ENCODE measurements around the gene CATSPER1. TPM values are rescaled to one million over a fixed set of nuclear protein-coding genes. Genes with fewer than 3 reads are reported as not detected.

The CATSPER1 gene
- total and polyA plus RNA-seq, 5 donors from 2014 or later, result not detected

- DNase-seq, result no peak
Observed at GRCh38 chr11:66042996-66043906, 17.0 kb upstream of the CATSPER1 start.

GRCh38 chr11:66042227-66042995 is 16.1 kb upstream of the CATSPER1 start:
- DNase-seq, result no peak
- Histone ChIP-seq H3K4me1 (ENCODE audit: control insufficient read depth, insufficient read depth, low read length, poor library complexity, severe bottlenecking) (peaks cover 6% of the 10 kb centered on the region), H3K36me3 (ENCODE audit: control insufficient read depth, insufficient read depth, low read length) (no peaks in the 10 kb centered on the region), H3K27ac (ENCODE audit: insufficient read depth, low read length, poor library complexity, severe bottlenecking) (no peak overlapping the region), H3K27me3 (ENCODE audit: control insufficient read depth, insufficient read depth, low read length) (peaks cover 3% of the 10 kb centered on the region), H3K9me3 (ENCODE audit: control insufficient read depth in 2 of 2, low read length in 2 of 2) (no peaks in the 10 kb centered on the region), H3K4me3 (ENCODE audit: low read depth, low read length) (no peak overlapping the region)
- peaks cover 10% of the 10 kb centered on the region for H3K27me3 Mint-ChIP-seq
- H3K4me1 Mint-ChIP-seq, result peaks cover 0 to 17% (median 7%) of the 10 kb centered on the region in 4 donors
- no peak overlapping the region for H3K4me3 Mint-ChIP-seq
- no peaks in the 10 kb centered on the region for H3K36me3 Mint-ChIP-seq
- no peak overlapping the region for H3K27ac Mint-ChIP-seq
- H3K9me3 Mint-ChIP-seq, result no peaks in the 10 kb centered on the region
- ATAC-seq (ENCODE audit: low read depth in 2 of 2), result no peak

More at GRCh38 chr11:66042996-66043906, 17.0 kb upstream of the CATSPER1 start:
- Histone ChIP-seq H3K4me1 (ENCODE audit: control insufficient read depth, insufficient read depth, low read length, poor library complexity, severe bottlenecking) (peaks cover 6% of the 10 kb centered on the region), H3K4me3 (ENCODE audit: low read depth, low read length) (no peak overlapping the region), H3K9me3 (ENCODE audit: control insufficient read depth in 2 of 2, low read length in 2 of 2) (no peaks in the 10 kb centered on the region), H3K27me3 (ENCODE audit: control insufficient read depth, insufficient read depth, low read length) (peaks cover 3% of the 10 kb centered on the region), H3K36me3 (ENCODE audit: control insufficient read depth, insufficient read depth, low read length) (no peaks in the 10 kb centered on the region), H3K27ac (ENCODE audit: insufficient read depth, low read length, poor library complexity, severe bottlenecking) (no peak overlapping the region)
- Mint-ChIP-seq H3K27ac (no peak overlapping the region), H3K9me3 (no peaks in the 10 kb centered on the region), H3K27me3 (peaks cover 13% of the 10 kb centered on the region), H3K4me3 (no peak overlapping the region), H3K36me3 (no peaks in the 10 kb centered on the region), H3K4me1 (peaks cover 0 to 17% (median 8%) of the 10 kb centered on the region in 4 donors)
- no peak for ATAC-seq (ENCODE audit: low read depth in 2 of 2)

- H3K4me1 ChIP-seq (ENCODE audit: control insufficient read depth, insufficient read depth, low read length, poor library complexity, severe bottlenecking), result peaks cover under 1% of the 10 kb centered on the region
- no peaks in the 10 kb centered on the region for H3K36me3 ChIP-seq (ENCODE audit: control insufficient read depth, insufficient read depth, low read length)
- no peak overlapping the region for H3K4me3 ChIP-seq (ENCODE audit: low read depth, low read length)
- H3K27ac Mint-ChIP-seq, result no peak overlapping the region
- no peak overlapping the region for H3K4me3 Mint-ChIP-seq
- no peaks in the 10 kb centered on the region for H3K9me3 ChIP-seq (ENCODE audit: control insufficient read depth in 2 of 2, low read length in 2 of 2)
- H3K36me3 Mint-ChIP-seq, result no peaks in the 10 kb centered on the region
- peaks cover 18% of the 10 kb centered on the region for H3K27me3 Mint-ChIP-seq
- H3K27ac ChIP-seq (ENCODE audit: insufficient read depth, low read length, poor library complexity, severe bottlenecking), result no peak overlapping the region
- ATAC-seq (ENCODE audit: low read depth in 2 of 2), result no peak
- H3K9me3 Mint-ChIP-seq, result no peaks in the 10 kb centered on the region
- H3K4me1 Mint-ChIP-seq, result peaks cover 0 to 5% (median 2%) of the 10 kb centered on the region in 4 donors
- peaks cover 3% of the 10 kb centered on the region for H3K27me3 ChIP-seq (ENCODE audit: control insufficient read depth, insufficient read depth, low read length)
- no peak for DNase-seq
Observed at GRCh38 chr11:66039765-66040164, 13.5 kb upstream of the CATSPER1 start.

- Mint-ChIP-seq H3K4me3 (no peak overlapping the region), H3K27ac (peak overlapping the region in 1 of 3 donors; percentile 29), H3K4me1 (no peaks in the 10 kb centered on the region), H3K9me3 (no peaks in the 10 kb centered on the region), H3K27me3 (peaks cover 23% of the 10 kb centered on the region), H3K36me3 (no peaks in the 10 kb centered on the region)
- H3K4me3 ChIP-seq (ENCODE audit: low read depth, low read length), result no peak overlapping the region
- ATAC-seq (ENCODE audit: low read depth in 2 of 2) (no peak), DNase-seq (no peak)
- peaks cover 3% of the 10 kb centered on the region for H3K27me3 ChIP-seq (ENCODE audit: control insufficient read depth, insufficient read depth, low read length)
- no peaks in the 10 kb centered on the region for H3K9me3 ChIP-seq (ENCODE audit: control insufficient read depth in 2 of 2, low read length in 2 of 2)
- no peak overlapping the region for H3K27ac ChIP-seq (ENCODE audit: insufficient read depth, low read length, poor library complexity, severe bottlenecking)
- H3K4me1 ChIP-seq (ENCODE audit: control insufficient read depth, insufficient read depth, low read length, poor library complexity, severe bottlenecking), result no peaks in the 10 kb centered on the region
- no peaks in the 10 kb centered on the region for H3K36me3 ChIP-seq (ENCODE audit: control insufficient read depth, insufficient read depth, low read length)
Observed at GRCh38 chr11:66037327-66037726, 11.0 kb upstream of the CATSPER1 start.

GRCh38 chr11:66036334-66036710 is 10.0 kb upstream of the CATSPER1 start:
- no peak for ATAC-seq (ENCODE audit: low read depth in 2 of 2)
- H3K27ac Mint-ChIP-seq, result no peak overlapping the region
- no peaks in the 10 kb centered on the region for H3K9me3 Mint-ChIP-seq
- no peaks in the 10 kb centered on the region for H3K36me3 Mint-ChIP-seq
- Histone ChIP-seq H3K27me3 (ENCODE audit: control insufficient read depth, insufficient read depth, low read length) (peaks cover 3% of the 10 kb centered on the region), H3K27ac (ENCODE audit: insufficient read depth, low read length, poor library complexity, severe bottlenecking) (no peak overlapping the region), H3K4me1 (ENCODE audit: control insufficient read depth, insufficient read depth, low read length, poor library complexity, severe bottlenecking) (no peaks in the 10 kb centered on the region), H3K4me3 (ENCODE audit: low read depth, low read length) (no peak overlapping the region), H3K9me3 (ENCODE audit: control insufficient read depth in 2 of 2, low read length in 2 of 2) (no peaks in the 10 kb centered on the region), H3K36me3 (ENCODE audit: control insufficient read depth, insufficient read depth, low read length) (no peaks in the 10 kb centered on the region)
- no peaks in the 10 kb centered on the region for H3K4me1 Mint-ChIP-seq
- no peak for DNase-seq
- H3K4me3 Mint-ChIP-seq, result no peak overlapping the region
- peaks cover 23% of the 10 kb centered on the region for H3K27me3 Mint-ChIP-seq

- H3K36me3 Mint-ChIP-seq, result no peaks in the 10 kb centered on the region
- Histone ChIP-seq H3K27ac (ENCODE audit: insufficient read depth, low read length, poor library complexity, severe bottlenecking) (no peak overlapping the region), H3K4me3 (ENCODE audit: low read depth, low read length) (no peak overlapping the region), H3K36me3 (ENCODE audit: control insufficient read depth, insufficient read depth, low read length) (no peaks in the 10 kb centered on the region), H3K27me3 (ENCODE audit: control insufficient read depth, insufficient read depth, low read length) (peaks cover 1% of the 10 kb centered on the region), H3K4me1 (ENCODE audit: control insufficient read depth, insufficient read depth, low read length, poor library complexity, severe bottlenecking) (no peaks in the 10 kb centered on the region), H3K9me3 (ENCODE audit: control insufficient read depth in 2 of 2, low read length in 2 of 2) (no peaks in the 10 kb centered on the region)
- ATAC-seq (ENCODE audit: low read depth in 2 of 2) (no peak), DNase-seq (no peak)
- H3K27ac Mint-ChIP-seq, result no peak overlapping the region
- no peaks in the 10 kb centered on the region for H3K9me3 Mint-ChIP-seq
- H3K27me3 Mint-ChIP-seq, result peaks cover 23% of the 10 kb centered on the region
- H3K4me1 Mint-ChIP-seq, result no peaks in the 10 kb centered on the region
- no peak overlapping the region for H3K4me3 Mint-ChIP-seq
Observed at GRCh38 chr11:66035653-66036333, 9.5 kb upstream of the CATSPER1 start.

- H3K36me3 Mint-ChIP-seq, result no peaks in the 10 kb centered on the region
- no peaks in the 10 kb centered on the region for H3K9me3 ChIP-seq (ENCODE audit: control insufficient read depth in 2 of 2, low read length in 2 of 2)
- no peak for ATAC-seq (ENCODE audit: low read depth in 2 of 2)
- DNase-seq, result no peak
- H3K27ac ChIP-seq (ENCODE audit: insufficient read depth, low read length, poor library complexity, severe bottlenecking), result no peak overlapping the region
- H3K27ac Mint-ChIP-seq, result no peak overlapping the region
- no peak overlapping the region for H3K4me3 ChIP-seq (ENCODE audit: low read depth, low read length)
- H3K4me1 Mint-ChIP-seq, result no peaks in the 10 kb centered on the region
- no peaks in the 10 kb centered on the region for H3K4me1 ChIP-seq (ENCODE audit: control insufficient read depth, insufficient read depth, low read length, poor library complexity, severe bottlenecking)
- H3K36me3 ChIP-seq (ENCODE audit: control insufficient read depth, insufficient read depth, low read length), result no peaks in the 10 kb centered on the region
- no peaks in the 10 kb centered on the region for H3K27me3 ChIP-seq (ENCODE audit: control insufficient read depth, insufficient read depth, low read length)
- no peaks in the 10 kb centered on the region for H3K9me3 Mint-ChIP-seq
- H3K27me3 Mint-ChIP-seq, result peaks cover 19% of the 10 kb centered on the region
- H3K4me3 Mint-ChIP-seq, result no peak overlapping the region
Observed at GRCh38 chr11:66032957-66033735, 6.9 kb upstream of the CATSPER1 start.

All from CD4-positive, CD25-positive, alpha-beta regulatory T cell (primary cell).